ENCODE data around the gene MRPL28.

The MRPL28 gene

DNA sequence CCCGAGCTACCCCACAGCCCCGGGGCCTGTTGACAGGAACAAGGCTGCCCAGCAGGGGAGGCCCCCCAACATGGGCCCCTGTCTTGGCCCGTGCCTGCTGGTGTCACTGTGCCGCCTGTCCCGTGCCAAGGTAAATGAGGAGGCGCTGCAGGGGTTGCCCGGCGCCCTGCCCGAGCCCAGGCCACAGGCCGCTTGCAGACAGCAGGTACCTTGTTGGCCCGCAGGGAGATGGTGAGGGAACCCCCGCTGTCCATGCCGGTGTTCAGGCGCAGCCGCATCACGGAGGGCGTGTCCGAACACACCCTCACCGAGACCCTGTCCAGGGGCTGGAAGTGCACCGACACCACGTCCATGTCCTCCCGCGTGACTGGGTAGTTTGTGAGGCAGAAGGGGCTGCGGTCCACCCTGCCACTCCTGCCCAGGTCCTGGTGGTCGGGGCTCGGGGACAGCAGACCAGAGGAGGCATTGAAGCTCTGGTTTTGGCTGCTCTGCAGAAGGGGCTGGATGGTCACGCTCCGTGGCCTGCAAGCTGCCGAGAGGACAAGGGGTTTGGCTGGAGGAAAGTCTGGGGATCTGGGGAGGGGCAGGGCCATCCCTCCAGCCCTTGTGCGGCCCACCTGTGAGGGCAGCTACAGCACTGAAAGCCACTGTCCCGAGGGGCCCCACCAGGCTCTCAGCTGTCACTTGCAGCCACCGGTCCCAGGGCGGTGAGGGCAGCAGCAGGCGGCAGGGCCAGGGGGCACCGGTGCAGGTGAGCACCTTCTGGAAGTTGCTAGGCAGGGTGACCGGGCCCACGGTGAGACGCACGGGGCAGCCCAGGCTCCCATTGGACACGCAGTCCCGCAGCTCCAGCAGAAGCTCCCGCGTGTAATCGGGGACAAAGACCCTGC is 5.8 kb upstream of the MRPL28 start:
- DNase-seq: no peak

GRCh38 chr16:375212-375611 is 4.9 kb upstream of the MRPL28 start:
- DNase-seq: no peak
- in situ Hi-C loops (cut with MboI; ENCODE audit: low pct_unique_long_range_greater_than_20kb, low sequenced_read_pairs): no loop called here

More for the DNA sequence above, 5.8 kb upstream of the MRPL28 start:
- in situ Hi-C loops (cut with MboI; ENCODE audit: low pct_unique_long_range_greater_than_20kb, low sequenced_read_pairs): no loop called here

DNA sequence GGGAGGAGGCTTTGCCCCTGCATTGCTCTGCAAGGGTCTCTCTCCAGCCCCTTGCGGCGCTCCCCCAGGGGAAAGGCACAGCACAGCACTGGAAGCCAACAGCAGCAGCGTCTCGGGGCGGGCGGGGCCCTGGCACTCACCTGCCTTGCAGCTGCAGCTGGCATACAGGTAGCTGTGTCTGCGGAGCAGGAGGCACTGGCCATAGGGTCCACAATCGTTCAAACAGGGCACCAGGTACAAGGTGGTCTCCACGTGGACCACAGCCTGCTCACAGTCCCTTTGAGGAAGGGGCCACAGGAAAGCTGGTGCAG is 4.2 kb upstream of the MRPL28 start:
- in situ Hi-C loops (cut with MboI; ENCODE audit: low pct_unique_long_range_greater_than_20kb, low sequenced_read_pairs): no loop called here
- no peak for DNase-seq

GRCh38 chr16:373848-374615 is 3.7 kb upstream of the MRPL28 start:
- DNase-seq: no peak
- in situ Hi-C loops (cut with MboI; ENCODE audit: low pct_unique_long_range_greater_than_20kb, low sequenced_read_pairs): no loop called here

DNA sequence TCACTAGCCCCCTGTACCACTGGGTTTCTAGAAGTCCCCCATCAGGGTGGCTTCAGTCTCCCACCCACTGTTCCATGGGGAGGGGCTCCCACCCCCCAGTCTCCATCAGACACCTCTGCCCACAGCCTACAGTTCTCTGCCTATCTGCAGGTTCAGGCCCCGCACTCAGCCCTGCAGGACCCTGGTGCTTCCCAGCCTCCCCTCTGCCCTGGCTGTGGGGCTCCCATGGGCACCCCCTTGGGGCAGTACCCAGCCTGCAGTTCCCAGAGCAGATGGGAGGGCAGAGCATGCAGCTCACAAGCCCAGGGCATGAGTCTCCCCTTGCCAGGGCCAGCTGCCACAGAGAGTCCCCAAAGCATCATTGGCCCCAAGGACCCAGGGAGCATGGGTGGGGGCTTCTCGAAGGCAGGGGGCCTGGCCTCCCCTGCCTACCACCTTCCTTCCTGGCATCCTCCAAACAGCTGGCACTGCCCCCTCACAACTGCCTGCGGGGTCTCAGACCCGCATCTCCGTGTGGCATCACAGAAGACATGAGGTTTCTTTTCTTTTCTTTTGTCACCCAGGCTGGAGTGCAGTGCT is 2.8 kb upstream of the MRPL28 start:
- DNase-seq: no peak
- in situ Hi-C loops (cut with MboI; ENCODE audit: low pct_unique_long_range_greater_than_20kb, low sequenced_read_pairs): no loop called here

GRCh38 chr16:372302-372983 is 2.1 kb upstream of the MRPL28 start:
- in situ Hi-C loops (cut with MboI; ENCODE audit: low pct_unique_long_range_greater_than_20kb, low sequenced_read_pairs): no loop called here
- no peak for DNase-seq

DNA sequence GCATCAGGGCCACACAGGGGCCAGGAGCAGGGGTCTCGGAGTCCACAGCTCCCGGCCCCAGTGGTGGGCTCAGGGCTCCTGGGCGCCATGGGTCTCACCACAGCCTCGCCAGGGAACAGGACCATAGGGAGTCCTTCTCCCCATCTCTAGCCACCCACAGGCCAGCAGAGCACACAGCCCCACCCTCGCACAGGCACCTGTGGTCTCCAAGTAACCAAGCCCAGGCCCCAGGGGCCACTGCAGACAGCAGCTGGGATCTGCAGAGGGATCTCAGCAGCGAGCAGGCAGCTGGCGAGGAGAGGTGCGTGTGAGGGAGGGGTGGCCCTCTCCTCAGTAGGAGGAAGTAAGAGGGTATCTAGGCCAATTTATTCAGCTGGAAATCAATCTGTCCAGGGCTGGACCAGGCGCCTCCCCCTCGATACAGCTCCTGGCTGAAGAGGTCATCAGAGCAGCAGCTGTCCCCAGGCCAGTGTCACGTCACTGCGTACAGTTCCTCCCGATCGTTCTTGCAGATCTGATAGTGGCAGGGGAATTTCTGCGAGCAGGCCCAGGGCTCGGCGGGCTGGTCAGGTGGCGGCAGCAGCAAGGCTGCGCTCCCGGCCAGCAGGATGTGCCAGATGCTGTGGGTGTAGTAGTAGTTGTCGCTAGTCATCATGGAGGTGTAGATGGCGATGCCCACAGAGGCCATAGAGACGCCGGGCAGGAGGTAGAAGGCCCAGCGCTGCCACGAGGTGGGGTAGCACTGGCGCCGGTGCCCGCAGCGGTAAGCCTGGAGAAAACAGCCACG is 1.4 kb upstream of the MRPL28 start:
- in situ Hi-C loops (cut with MboI; ENCODE audit: low pct_unique_long_range_greater_than_20kb, low sequenced_read_pairs): no loop called here
- no peak for DNase-seq

GRCh38 chr16:370979-371514 is 709 bp upstream of the MRPL28 start:
- no peak for DNase-seq
- in situ Hi-C loops (cut with MboI; ENCODE audit: low pct_unique_long_range_greater_than_20kb, low sequenced_read_pairs): no loop called here

GRCh38 chr16:369866-370436 is 387 bp downstream of the MRPL28 start:
- in situ Hi-C loops (cut with MboI; ENCODE audit: low pct_unique_long_range_greater_than_20kb, low sequenced_read_pairs): no loop called here
- no peak for DNase-seq

DNA sequence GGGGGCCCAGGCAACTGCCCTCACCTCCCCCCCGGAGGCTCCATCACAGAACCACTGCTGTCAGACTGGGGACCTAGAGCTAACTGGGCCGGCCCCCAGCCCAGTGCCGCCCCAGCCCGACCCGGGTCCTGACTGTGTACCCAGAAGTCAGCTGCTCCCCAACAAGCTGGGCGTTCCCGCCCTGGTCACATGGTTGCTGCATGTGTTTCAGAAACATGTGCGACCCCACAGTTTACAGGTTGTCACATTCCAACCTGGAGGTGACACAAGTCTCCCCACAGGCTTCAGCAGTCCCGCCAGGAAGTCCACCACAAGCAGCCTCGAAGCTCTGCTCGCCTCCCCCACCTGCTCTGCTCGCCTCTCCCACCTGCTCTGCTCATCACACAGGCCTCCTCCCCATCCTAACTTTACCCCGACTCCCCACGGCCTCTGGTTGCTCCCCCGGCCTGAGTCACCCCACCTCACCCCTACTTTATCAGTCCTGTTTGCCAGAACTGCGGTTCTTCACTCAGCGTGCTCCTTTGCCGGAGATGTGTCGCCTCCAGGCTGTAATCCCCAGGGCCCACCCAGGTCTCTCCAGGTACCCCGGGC is 968 bp downstream of the MRPL28 start:
- DNase-seq: no peak
- in situ Hi-C loops (cut with MboI; ENCODE audit: low pct_unique_long_range_greater_than_20kb, low sequenced_read_pairs): no loop called here

- in situ Hi-C loops (cut with MboI; ENCODE audit: low pct_unique_long_range_greater_than_20kb, low sequenced_read_pairs): no loop called here
- no peak for DNase-seq
These were observed 1.8 kb downstream of the MRPL28 start for GRCh38 chr16:368388-369158.

- in situ Hi-C loops (cut with MboI; ENCODE audit: low pct_unique_long_range_greater_than_20kb, low sequenced_read_pairs): no loop called here
- no peak for DNase-seq
These were observed 2.9 kb downstream of the MRPL28 start for GRCh38 chr16:367333-367903.

GRCh38 chr16:366476-366875 is 3.9 kb downstream of the MRPL28 start:
- no peak for DNase-seq
- in situ Hi-C loops (cut with MboI; ENCODE audit: low pct_unique_long_range_greater_than_20kb, low sequenced_read_pairs): no loop called here

DNA sequence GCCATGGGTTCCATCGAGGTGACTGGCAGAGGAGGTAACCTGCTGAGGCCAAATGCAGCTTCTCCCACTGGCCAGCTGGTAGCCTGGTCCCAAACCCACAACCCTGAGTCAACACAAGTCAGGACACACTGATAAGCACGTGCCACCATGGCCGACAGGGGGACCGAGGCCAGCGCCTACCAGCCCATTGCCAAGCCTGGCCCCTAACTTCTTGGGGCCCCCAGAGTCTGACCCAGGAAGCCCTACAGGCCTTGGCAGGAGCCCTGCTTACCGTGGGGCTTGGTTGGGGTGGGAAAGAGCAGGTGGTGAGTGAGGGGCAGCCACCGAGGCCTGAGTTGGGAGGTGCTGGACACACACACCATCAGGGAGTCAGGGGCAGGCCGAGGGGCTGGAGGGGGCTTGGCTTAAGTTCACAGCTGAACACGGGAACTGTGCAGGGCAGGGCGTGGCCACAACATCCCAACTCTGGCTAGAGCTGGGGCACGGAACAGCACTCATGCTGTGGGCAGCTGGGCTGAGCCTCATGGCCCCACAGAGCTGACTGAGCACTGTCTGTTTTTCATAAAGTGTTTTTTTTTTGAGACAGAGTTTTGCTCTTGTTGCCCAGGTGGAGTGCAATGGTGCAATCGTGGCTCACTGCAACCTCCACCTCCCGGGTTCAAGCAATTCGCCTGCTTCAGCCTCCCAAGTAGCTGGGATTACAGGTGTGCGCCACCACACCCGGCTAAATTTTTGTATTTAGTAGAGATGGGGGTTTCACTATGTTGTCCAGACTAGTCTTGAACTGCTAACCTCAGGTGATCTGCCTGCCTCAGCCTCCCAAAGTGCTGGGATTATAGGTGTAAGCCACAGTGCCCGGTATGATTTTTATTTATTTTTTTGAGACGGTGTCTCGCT is 5.5 kb downstream of the MRPL28 start:
- DNase-seq: no peak
- in situ Hi-C loops (cut with MboI; ENCODE audit: low pct_unique_long_range_greater_than_20kb, low sequenced_read_pairs): no loop called here

DNA sequence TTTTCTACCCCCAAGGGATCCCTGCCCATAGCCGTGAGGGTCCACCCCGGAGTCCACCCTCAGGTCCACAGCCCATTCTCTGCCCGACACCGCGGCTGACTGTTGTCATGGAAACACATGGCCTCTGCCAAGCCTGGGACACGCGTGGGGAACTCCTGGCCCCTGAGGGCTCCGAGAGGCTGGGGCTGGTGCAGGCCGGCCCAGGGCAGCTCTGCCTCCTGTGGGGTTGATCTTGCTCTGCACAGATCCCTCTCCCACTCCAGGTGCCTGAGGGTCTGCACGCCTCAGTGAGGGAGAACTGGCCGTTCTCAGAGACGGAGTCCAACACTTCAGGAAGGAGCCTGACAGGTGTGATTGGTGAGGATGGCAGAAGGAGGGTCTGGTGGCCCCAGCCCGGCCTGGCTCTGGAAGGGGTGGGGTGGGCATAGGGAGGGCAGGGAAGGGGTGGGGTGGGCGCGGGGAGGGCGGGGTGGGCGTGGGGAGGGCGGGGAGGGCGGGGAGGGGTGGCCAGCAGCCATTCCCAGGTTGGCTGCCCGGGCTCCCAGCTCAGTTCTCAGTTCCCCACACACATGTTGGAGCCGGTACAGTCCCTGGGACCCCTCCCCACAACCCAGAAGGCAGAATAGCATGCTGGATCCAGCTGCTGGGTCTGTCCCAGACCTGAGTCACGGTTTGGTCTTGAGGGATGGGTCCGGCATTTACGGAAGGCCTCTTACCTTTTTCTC is 6.4 kb downstream of the MRPL28 start:
- DNase-seq: no peak
- in situ Hi-C loops (cut with MboI; ENCODE audit: low pct_unique_long_range_greater_than_20kb, low sequenced_read_pairs): no loop called here
